ENCODE results near the gene CDK19. TPM values are rescaled to one million over a fixed set of nuclear protein-coding genes. Genes with fewer than 3 reads are reported as not detected.
A peak's percentile ranks its signal among the peaks of the same experiment; 100 is the strongest.

The CDK19 gene
- total RNA-seq, 4 donors from 2014 or later, result 17.0 to 19.1 (median 18.7) TPM

- TF ChIP-seq CTCF (IDR thresholded peaks at IDR 0.05), result no peak
- WGBS, 2 donors, result 92 to 96% methylated on average over 6 of the region's 6 CpGs
- no peak overlapping the region for H3K4me3 ChIP-seq (ENCODE audit: low read depth, poor library complexity, severe bottlenecking)
- DNase-seq (ENCODE audit: low spot score in 2 of 2), result no peak
- intact Hi-C loops (cut with DNase I; ENCODE audit: low total_unique reads), result no loop called here
Measured at GRCh38 chr6:110833831-110834230, 18.6 kb upstream of the CDK19 start.

GRCh38 chr6:110831405-110831804 lies 16.1 kb upstream of the CDK19 start:
- intact Hi-C loops (cut with DNase I; ENCODE audit: low total_unique reads), result no loop called here
- no peak overlapping the region for H3K4me3 ChIP-seq (ENCODE audit: low read depth, poor library complexity, severe bottlenecking)
- TF ChIP-seq POLR2A (IDR thresholded peaks at IDR 0.05), result no peak
- TF ChIP-seq CTCF (IDR thresholded peaks at IDR 0.05), result no peak
- no peak for DNase-seq (ENCODE audit: low spot score in 2 of 2)
- WGBS, 2 donors, result 80 to 90% methylated on average over 6 of the region's 6 CpGs

- intact Hi-C loops (cut with DNase I; ENCODE audit: low total_unique reads), result no loop called here
- DNase-seq (ENCODE audit: low spot score in 2 of 2), result no peak
- WGBS, 2 donors, result 11 to 55% methylated on average over 1 of the region's 1 CpG
- TF ChIP-seq CTCF (IDR thresholded peaks at IDR 0.05), result no peak
- TF ChIP-seq POLR2A (IDR thresholded peaks at IDR 0.05), result no peak
- H3K4me3 ChIP-seq (ENCODE audit: low read depth, poor library complexity, severe bottlenecking), result no peak overlapping the region
Measured at GRCh38 chr6:110828396-110828795, 13.1 kb upstream of the CDK19 start.

- DNase-seq (ENCODE audit: low spot score in 2 of 2), result peak in 1 of 2 donors; percentile 17
- H3K4me3 ChIP-seq (ENCODE audit: low read depth, poor library complexity, severe bottlenecking), result no peak overlapping the region
- intact Hi-C loops (cut with DNase I; ENCODE audit: low total_unique reads), result no loop called here
- TF ChIP-seq POLR2A (IDR thresholded peaks at IDR 0.05), result no peak
- 64 to 66% methylated on average over 9 of the region's 9 CpGs for WGBS, 2 donors
Measured at GRCh38 chr6:110826236-110827129, 11.2 kb upstream of the CDK19 start.

- intact Hi-C loops (cut with DNase I; ENCODE audit: low total_unique reads), result no loop called here
- no peak overlapping the region for H3K4me3 ChIP-seq (ENCODE audit: low read depth, poor library complexity, severe bottlenecking)
- DNase-seq (ENCODE audit: low spot score in 2 of 2), result no peak
- 44 to 48% methylated on average over 2 of the region's 2 CpGs for WGBS, 2 donors
- TF ChIP-seq POLR2A (IDR thresholded peaks at IDR 0.05), result no peak
- TF ChIP-seq CTCF (IDR thresholded peaks at IDR 0.05), result no peak
Measured at GRCh38 chr6:110823146-110823545, 7.9 kb upstream of the CDK19 start.

- DNase-seq (ENCODE audit: low spot score in 2 of 2), result no peak
- no peak overlapping the region for H3K4me3 ChIP-seq (ENCODE audit: low read depth, poor library complexity, severe bottlenecking)
- intact Hi-C loops (cut with DNase I; ENCODE audit: low total_unique reads), result no loop called here
- TF ChIP-seq POLR2A (IDR thresholded peaks at IDR 0.05), result no peak
- no peak for TF ChIP-seq CTCF (IDR thresholded peaks at IDR 0.05)
Measured at GRCh38 chr6:110822249-110822648, 7.0 kb upstream of the CDK19 start.
